HG03103 (cell line): ENCODE measurements around the gene ARMH3.

ENCODE experiments used
- ATAC-seq: cut with Tn5 transposase; IDR thresholded peaks from one replicate; pipeline ENCODE4 v1.9.1; 2021; ENCODE audit warnings: low read depth; ENCODE audit not compliant: unreplicated experiment

The ARMH3 gene

DNA sequence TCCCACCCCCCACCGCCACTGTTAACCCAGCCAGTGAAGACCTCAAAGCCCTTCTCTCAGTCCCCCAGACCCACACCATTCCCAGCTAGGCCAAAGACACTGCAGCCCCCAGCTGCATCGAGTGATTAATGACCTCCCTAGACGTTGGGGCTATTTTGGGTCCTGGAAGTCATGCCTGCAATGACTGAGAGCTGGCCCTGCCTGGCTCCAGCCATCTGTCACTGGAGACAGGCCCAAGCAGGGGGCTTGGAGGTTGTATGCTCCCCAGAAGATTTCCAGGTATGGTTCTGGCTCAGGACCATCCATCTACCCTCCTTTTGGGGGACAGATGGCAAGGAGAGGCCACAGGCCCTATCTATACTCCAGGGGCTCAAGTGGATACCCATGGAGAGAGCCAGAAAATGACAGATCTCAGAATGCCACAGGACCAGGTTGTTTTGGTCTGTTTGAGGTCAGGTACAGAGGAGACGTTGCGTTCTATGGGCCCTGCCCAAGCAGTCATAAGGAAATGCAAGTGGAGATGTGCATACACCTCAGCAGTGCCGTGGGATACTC lies 217.5 kb downstream of the ARMH3 start:
- ATAC-seq: no peak

DNA sequence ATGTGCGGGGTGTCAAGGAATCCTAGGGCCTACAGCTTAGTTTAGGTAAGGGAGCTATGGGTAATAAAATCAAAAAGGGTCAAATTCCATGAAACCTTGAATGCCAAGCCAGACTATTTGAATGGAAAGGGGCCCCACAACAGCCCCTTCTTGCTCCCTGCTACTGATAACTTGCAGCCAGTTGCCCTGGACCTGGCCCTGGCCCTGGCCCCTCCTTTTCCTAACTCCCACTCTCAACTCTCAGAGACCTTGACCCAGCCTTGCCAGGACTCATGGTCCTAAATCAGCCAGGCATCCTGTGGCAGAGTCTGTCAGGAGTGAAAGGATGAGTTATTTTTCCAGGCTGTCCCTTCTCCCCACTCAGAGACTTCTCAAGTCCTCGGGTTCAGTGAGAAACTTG lies 218.2 kb downstream of the ARMH3 start:
- no peak for ATAC-seq

DNA sequence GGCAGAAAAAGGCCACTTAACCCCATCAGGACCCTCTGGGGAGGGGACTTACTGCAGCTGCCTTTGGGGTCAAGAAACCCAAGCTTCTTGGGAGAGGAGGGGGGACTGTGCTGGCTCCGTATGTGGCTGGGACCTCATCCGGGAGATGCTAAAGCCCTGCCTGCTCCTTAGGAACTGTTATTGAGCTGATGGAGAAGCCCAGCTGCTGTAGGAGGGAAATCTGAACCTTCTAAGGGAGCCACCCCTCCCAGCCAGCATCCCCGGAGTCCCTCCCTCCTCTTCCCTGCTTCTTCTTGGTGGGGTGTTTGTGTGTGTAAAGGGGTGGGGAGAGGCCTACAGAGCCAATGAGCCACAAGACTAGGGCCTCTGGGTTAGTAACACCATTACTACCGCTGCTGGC lies 220.6 kb downstream of the ARMH3 start:
- ATAC-seq: no peak

DNA sequence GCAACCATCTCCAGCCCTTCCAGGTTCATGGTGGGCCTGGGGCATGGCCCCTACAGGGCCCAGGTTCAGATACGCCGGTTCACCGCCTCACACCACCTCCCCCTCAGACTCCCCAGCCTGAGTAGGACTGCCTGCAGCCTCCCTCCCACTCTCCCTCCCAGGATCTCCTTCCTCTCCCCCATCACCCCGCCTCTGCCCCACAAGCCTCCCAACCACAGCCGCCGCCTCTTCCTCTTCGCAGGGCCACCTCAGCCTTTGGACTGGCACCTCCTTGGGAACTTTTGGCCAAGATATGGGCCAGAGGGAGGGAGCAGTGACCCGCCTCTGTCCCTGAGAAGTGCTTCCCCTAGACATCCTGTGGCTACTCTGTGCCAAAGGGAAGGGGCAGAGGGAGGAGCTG lies 221.6 kb downstream of the ARMH3 start:
- no peak for ATAC-seq

DNA sequence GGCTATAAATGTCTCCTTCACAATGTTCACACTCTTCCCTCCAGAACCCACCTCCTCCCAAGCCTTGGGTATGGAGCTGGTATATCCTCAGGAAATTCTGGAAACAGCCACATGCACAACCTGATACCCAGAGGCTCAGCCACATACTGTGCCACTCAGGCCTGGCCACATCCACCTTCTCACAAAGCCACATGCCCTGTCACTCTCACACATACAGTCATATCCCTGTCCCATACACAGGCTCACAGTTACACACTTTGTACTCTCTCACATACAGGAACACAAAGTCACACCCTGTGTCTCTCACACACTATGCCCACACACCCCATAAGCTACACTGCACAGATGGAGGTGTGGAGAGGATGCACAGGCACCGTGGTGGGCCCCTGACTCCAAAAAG lies 222.5 kb downstream of the ARMH3 start:
- ATAC-seq: no peak

DNA sequence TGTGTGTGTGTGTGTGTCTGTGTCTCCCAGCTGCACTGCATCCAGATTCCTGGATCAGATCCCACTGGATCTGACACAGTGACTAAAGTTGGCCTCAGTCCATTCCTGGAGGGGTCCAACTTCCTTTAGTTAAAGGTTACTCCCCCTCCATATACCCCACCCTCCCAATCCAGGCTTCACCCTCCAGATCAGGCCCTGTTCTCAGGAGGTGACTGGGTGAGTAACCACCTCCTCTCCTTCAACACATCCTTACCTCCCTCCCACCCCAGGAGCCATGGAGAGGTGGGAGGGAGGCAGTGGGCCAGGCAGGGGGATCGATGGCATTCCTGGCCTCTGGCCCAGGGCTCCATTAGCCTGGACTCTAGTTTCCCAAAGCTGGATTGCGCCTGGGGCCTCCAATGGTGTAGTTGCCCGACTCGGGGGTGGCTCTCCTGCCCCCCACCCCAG lies 223.6 kb downstream of the ARMH3 start:
- ATAC-seq: no peak

DNA sequence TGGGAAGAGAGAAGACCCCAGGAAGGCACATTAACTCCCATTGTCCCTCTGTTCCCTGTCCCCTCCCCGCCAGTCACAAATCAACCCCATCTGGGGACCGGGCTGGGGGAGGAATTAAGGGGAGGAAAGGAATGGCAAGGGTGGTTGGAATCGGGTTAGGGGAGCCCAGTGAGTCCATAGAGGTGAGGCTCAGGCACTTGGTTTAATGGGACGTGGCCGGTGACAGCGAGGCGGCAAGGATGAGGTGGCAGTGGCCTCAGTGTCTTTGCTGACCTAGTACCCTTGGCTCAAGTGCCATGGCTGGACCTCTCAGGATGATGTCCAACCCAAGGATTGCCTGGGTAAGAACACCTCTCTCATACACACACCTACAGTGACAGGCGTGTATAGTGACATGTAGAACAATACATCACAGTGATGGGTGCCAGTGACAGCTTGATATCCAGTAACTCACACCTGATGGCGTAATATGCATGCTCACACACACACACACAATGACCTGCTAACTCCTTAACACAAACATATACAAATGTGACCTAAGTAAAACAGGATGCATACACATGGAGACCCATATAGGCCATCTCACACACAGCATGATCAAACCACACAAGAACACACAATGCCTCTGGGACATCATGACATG lies 224.7 kb downstream of the ARMH3 start:
- no peak for ATAC-seq

DNA sequence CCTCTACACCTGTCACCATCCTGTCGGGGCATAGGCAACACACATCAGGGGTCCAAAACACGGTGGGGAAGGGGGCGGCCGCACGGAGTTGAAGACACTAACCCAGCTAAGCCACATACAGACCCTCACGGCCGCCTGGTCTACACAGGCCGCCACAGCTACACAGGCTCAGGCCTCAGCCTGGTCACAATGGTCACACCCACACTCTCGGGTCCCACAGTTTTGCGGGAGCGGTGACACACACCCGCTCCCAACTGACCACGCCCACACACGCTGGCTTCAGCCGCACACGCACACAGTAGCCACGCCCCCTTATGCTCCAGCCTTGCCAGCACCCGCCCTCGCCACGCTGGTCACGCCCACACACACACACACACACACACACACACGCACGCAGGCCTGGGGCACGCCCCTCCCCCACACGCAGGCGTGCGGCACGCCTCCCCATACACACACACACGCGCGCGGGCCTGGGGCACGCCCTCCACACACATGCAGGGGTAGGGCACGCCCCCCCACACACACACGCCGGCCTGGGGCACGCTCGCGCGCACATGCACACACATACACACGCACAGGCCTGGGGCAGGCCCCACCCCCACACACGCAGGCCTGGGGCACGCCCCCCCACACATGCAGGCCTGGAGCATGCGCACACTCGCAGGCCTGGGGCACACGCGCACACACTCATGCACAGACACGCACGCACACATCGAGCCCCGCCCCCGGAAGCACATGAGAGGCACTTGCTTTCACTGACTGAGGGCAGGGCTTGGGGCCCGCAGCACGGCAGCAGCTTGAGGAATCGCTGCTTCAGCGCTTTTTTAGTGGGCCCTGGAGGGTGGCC lies 225.4 kb downstream of the ARMH3 start:
- ATAC-seq: peak; percentile 39

DNA sequence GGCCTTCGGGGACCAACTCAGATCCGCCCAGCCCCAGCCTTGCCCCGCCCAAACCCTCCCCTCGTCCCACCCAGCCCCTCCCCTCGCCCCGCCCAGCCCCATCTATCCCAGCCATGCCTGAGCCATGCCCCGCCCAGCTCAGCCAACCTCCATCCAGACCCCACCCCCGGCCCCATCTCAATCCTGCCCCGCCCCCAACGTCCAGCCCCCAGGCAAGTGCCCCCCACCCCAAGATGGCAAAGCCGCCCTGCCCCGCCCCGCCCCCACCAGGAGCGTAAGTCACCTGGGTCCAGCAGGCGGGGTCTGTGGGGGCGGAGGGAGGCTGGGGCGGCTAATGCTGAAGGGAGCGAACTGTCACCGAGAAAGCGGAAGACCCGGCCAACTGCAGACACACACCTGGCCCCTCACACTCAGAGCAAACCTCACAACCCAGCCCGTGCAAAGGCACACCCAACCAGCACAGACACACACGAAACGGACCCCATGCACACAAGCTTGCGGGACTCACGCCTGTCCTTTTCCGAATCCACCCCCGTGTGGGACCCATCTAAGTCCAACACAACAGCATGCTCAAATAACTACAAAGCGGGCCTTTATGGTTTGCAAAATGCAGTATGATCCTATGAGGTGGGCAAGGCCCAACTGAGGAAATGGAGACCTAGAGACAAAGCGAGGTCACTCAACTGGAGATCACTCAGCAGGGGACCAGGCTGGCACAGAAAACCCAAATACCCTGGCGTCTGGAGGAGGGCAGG lies 226.2 kb downstream of the ARMH3 start:
- peak; percentile 27 for ATAC-seq

DNA sequence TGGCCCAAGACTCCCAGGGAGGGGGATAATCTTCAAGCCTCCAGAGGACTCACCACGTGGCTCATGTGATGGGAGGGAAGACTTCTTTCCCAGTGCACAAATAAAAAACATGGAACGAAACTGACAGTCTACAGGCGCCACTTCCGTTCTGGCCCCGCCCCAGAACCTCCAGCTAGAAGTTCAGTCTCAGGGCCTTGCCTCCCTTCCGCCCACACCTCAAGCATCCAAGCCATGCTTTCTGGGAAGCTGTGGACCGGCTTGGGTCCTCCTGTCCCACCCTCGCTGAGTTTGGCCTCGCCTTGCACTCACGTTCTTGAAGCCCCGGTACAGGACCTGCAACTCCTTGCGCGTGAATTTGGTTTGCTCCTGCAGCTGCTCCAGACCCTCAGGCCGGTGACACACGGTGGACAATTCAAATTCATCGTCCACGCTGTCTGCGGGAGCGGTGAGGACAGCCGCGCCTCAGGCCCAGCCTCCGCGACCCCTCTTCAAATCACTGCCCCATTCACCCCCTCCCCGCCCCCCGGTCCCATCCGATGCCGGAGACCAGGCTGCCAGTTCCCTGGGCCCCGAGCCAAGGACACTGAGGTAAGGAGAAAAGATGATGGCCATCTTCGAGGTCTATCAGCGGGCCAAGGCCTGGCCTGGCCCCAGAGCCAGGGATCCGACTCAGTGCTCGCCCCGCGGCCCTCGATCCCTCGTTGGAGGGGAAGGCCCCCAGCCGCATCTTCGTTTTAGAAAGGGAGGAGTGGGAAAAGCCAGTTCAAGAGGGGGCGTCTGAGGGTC lies 227.0 kb downstream of the ARMH3 start:
- no peak for ATAC-seq

DNA sequence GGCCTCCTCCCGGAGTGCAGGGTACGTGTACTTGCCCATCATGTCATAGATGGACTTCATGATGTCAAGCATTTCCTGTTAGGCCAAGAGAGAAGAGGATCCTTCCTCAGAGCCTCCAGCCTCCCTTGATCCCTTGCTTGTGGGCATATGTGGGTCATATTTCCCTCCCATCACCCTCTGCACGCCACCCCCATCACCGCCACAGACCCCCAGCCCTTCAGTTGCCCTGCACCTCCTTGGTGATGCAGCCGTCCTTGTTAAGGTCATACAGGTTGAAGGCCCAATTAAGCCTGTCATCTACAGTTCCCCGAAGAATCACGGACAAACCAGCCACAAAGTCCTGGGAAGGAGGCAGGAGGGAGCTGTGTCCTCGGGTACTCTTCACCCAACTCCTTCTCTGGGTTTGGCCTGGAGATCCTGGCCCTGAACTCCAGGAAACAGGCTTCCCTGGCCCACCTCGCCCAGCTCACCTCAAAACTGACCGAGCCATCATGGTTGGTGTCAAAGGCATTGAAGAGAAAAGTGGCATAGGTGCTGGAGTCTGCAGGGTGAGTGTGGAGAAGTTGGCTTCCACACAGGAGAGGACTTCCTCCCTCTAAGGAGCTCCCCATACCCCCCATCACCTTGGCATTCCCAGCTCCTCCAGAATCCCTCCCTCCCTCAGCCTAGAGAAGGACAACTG lies 227.9 kb downstream of the ARMH3 start:
- no peak for ATAC-seq

DNA sequence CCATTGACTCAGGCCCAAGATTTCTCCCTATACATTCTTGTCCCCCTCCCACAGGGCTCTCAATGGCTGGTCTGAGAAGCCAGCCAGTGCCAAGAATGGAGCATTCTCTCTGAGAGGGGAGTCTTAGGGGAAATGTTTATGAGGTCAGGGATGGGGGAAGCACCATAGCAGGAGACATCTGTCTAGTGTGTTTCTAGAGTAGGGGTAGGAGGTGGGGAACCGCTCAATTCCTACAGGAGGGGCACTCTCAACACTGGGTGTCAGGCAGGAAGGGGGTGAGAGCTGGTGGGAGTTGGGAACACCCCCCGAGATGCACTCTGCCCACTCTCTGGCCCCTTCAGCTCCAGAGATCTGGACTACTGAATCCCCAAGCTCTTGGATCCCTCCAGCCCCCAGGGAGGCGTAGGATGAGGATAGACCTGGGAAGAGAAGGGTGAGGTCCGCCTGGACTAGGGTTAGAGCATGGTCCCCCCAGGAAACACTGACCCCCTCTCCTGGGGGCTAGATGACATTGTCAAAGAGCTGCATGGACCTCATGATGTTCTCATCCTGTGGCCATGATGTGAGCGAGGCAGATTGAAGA lies 229.0 kb downstream of the ARMH3 start:
- no peak for ATAC-seq

DNA sequence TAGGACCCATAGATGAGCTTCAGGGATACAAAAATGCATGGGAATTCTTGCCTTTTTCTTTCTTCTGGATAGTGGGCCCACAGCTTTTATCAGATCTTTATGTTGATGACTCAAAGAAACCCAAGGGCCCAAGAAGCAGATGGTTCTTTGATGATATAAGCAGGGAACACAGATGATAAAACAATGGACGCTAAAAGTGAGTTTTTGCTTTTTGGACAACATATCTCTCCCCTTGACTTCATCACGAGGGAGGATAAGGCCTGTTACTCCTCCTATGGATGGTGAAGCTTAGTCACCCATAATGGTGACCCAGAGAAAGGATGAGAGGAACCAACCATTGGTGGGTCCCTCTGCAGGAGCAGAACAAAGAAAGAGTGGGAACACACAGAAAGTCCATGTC lies 231.2 kb downstream of the ARMH3 start:
- ATAC-seq: no peak

DNA sequence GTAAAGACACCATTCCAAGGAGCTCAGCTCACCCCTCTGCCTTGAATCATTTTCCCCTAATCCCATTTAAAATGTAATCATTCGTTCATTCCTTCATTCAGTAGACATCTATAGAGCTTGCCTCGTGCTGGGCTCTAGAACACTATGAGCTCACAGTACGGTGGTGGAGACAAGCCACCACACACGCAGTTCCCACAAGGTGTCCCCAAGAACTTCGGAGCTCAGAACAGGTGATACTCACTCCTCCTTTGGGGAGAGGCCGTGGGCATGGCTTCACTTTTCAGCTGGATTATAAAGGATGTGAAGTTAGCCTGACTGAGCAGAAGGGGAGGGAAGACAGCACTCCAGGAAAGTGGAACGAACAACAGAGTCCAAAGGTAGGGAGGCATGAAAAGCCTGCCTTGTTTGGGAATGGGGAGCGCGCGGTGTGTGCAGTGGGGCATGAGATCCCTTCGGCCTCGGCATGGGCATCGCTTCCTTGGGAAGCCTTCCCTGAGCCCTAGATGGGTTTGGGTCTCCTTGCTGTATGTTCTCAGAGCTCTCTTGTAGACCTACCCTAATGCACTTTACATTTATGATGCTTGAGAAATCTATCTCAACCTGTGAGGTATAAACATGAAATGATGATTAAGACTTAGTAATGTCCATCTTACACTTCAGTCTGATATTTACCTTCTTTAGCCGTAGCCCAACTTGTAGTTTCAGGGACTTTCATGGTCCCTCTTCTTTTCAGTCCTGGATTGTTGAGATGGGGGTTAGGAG lies 236.9 kb downstream of the ARMH3 start:
- ATAC-seq: peak; percentile 19

DNA sequence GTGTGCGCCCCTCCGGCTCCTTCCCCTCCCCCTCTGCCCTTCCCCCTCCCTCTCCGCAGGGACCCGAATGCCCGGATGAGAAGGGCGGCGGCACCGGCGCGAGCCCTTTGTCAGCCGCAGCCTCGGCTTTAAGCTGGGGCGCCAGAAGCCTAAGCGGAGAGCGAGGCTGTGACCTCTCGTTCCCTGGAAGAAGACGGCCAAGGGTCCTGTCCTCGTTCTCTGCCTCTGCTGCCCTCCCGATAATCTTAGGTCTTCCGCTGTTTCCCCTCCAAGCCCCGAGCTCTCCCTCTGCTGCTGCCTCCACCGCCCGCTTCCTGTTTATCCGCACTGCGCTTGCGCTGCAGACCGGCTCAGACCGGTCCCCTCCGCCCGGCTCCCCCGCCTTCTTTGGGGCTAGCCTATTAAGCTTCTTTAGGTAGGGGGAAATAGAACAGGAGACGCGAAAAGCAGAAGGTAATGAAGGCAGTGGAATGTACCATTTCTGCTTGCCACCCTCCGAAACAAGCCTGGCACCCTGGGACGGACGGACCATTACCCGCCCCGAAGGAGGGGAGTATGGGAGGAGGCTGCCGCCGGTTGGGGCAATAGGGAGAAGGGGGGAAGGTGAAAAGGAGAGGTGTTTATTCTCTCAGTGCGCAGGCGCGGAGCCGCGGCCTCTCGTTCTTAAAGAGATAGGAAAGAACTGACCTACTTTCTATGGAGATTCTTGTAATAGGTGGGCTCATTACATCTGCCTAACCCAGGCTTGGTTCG lies 237.7 kb downstream of the ARMH3 start, which contains the start of gene OGA:
OGA (minus strand) TSS at position 326 of the 753 bp plus-strand sequence. CDS start 422 bp downstream, outside the sequence.
- ATAC-seq: peak; percentile 82

DNA sequence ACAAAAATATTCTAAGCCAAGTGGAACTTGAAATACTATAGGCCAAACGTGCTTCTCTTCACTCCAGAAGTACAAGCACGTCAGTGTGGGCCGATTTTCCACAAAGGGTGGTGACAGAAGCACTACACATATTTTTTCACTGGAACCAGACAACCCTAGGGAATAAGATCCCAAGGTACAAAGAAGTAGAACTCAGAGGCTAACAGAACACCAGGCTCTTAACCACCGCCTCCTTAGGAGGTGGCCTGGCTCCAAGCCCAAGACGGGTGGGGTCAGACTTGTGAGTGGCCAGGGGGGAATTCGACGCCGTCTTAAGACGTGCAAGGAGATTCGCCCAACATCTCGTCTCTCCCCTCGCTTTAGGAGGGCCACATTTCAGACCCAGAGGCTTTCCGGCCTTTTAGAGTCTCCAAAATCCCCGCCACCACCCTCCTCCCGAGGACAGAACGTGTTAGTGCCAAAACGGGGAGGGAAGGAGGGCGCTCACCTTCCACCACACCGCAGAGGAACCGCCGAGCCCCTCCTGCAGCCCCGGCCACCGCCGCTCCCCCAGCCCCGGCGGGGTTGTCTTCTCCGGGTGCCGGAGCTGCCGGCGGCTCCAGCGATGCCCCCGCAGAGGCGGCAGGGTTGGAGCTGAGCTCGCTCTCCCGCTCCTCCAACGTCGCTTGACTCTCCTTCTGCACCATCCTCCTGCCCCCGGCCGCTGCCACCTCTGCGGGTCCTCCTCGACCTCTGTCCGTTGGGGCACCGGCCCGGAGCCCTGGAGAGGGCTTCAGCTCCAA lies 238.4 kb downstream of the ARMH3 start:
- ATAC-seq: peak; percentile 3

DNA sequence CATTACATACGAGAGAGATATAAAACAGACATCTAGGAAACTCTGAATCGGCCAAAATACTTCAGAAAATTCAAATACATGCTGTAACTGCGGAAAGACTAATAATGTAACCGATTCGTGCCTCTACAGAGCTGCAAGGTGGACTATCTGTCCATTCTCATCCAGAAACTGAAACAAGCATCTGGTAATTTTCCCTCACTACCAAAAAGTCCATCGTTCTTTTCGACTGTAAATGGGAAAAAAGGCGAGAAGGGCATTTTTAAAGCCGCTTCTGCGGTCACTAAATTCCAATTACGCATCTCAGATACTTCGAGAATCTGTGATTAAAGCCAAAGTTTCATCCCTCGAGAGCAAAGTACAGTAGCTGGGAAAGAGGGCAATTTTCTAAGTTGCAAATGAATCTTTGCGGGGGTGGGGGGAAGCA lies 239.0 kb downstream of the ARMH3 start:
- no peak for ATAC-seq
